ENCODE results near the gene ITGA6.

The ITGA6 gene

GRCh38 chr2:172467382-172467781 is 40.0 kb downstream of the ITGA6 start:
- no peak for DNase-seq

GRCh38 chr2:172470958-172471922 is 43.9 kb downstream of the ITGA6 start:
- DNase-seq = no peak

GRCh38 chr2:172472446-172473033 is 45.2 kb downstream of the ITGA6 start:
- DNase-seq = no peak

- DNase-seq = no peak
These were observed 45.8 kb downstream of the ITGA6 start for GRCh38 chr2:172473167-172473566.

- DNase-seq = no peak
These were observed 51.0 kb downstream of the ITGA6 start for GRCh38 chr2:172478353-172478752.

- DNase-seq = no peak
These were observed 53.2 kb downstream of the ITGA6 start for GRCh38 chr2:172480301-172481218.

GRCh38 chr2:172481507-172482262 is 54.3 kb downstream of the ITGA6 start:
- no peak for DNase-seq

GRCh38 chr2:172484253-172484652 is 56.9 kb downstream of the ITGA6 start:
- DNase-seq = no peak

GRCh38 chr2:172484706-172485105 is 57.3 kb downstream of the ITGA6 start:
- DNase-seq = no peak

- DNase-seq = no peak
These were observed 61.2 kb downstream of the ITGA6 start for GRCh38 chr2:172488556-172488955.

GRCh38 chr2:172489681-172490080 is 62.3 kb downstream of the ITGA6 start:
- DNase-seq = no peak

GRCh38 chr2:172496160-172496608 is 68.8 kb downstream of the ITGA6 start:
- DNase-seq = peak; percentile 22

GRCh38 chr2:172507199-172507598 is 79.8 kb downstream of the ITGA6 start:
- no peak for DNase-seq

GRCh38 chr2:172510088-172510487 is 82.7 kb downstream of the ITGA6 start:
- DNase-seq = no peak

- no peak for DNase-seq
These were observed 83.2 kb downstream of the ITGA6 start for GRCh38 chr2:172510548-172510947.

- DNase-seq = no peak
These were observed 85.6 kb downstream of the ITGA6 start for GRCh38 chr2:172512810-172513523.

- no peak for DNase-seq
These were observed 86.1 kb downstream of the ITGA6 start for GRCh38 chr2:172513524-172513900.

GRCh38 chr2:172513935-172514586 is 86.7 kb downstream of the ITGA6 start:
- no peak for DNase-seq

- no peak for DNase-seq
These were observed 88.9 kb downstream of the ITGA6 start for GRCh38 chr2:172516299-172516698.

GRCh38 chr2:172518995-172519394 is 91.6 kb downstream of the ITGA6 start:
- no peak for DNase-seq

- no peak for DNase-seq
These were observed 98.2 kb downstream of the ITGA6 start for GRCh38 chr2:172525601-172526000.
